ENCODE data around the gene UPP2.

The UPP2 gene

GRCh38 chr2:158101384-158101926 is at the start of gene UPP2:
TSS of gene UPP2 (plus strand) at chr2:158101876. CDS start at chr2:158102064, 188 bp downstream.
- DNase-seq (ENCODE audit: low read depth): no peak

GRCh38 chr2:158052761-158053160 is 48.9 kb upstream of the UPP2 start:
- DNase-seq (ENCODE audit: low read depth): no peak

GRCh38 chr2:158056875-158057274 is 44.8 kb upstream of the UPP2 start:
- DNase-seq (ENCODE audit: low read depth): no peak

GRCh38 chr2:158060160-158060834 is 41.4 kb upstream of the UPP2 start:
- DNase-seq (ENCODE audit: low read depth): no peak

GRCh38 chr2:158060835-158061435 is 40.7 kb upstream of the UPP2 start:
- DNase-seq (ENCODE audit: low read depth): peak; percentile 64

- no peak for DNase-seq (ENCODE audit: low read depth)
Measured at GRCh38 chr2:158061763-158062162, 39.9 kb upstream of the UPP2 start.

- no peak for DNase-seq (ENCODE audit: low read depth)
Measured at GRCh38 chr2:158066046-158066713, 35.5 kb upstream of the UPP2 start.

- DNase-seq (ENCODE audit: low read depth): no peak
Measured at GRCh38 chr2:158071018-158071417, 30.7 kb upstream of the UPP2 start.

- no peak for DNase-seq (ENCODE audit: low read depth)
Measured at GRCh38 chr2:158072361-158072760, 29.3 kb upstream of the UPP2 start.

GRCh38 chr2:158079672-158080071 is 22.0 kb upstream of the UPP2 start:
- peak; percentile 58 for DNase-seq (ENCODE audit: low read depth)

- no peak for DNase-seq (ENCODE audit: low read depth)
Measured at GRCh38 chr2:158088093-158088492, 13.6 kb upstream of the UPP2 start.

GRCh38 chr2:158089322-158089721 is 12.4 kb upstream of the UPP2 start:
- no peak for DNase-seq (ENCODE audit: low read depth)

- DNase-seq (ENCODE audit: low read depth): no peak
Measured at GRCh38 chr2:158091647-158092046, 10.0 kb upstream of the UPP2 start.

- DNase-seq (ENCODE audit: low read depth): no peak
Measured at GRCh38 chr2:158094487-158095092, 7.1 kb upstream of the UPP2 start.

GRCh38 chr2:158095269-158095668 is 6.4 kb upstream of the UPP2 start:
- no peak for DNase-seq (ENCODE audit: low read depth)

GRCh38 chr2:158095912-158096311 is 5.8 kb upstream of the UPP2 start:
- no peak for DNase-seq (ENCODE audit: low read depth)

GRCh38 chr2:158097481-158097880 is 4.2 kb upstream of the UPP2 start:
- no peak for DNase-seq (ENCODE audit: low read depth)

- no peak for DNase-seq (ENCODE audit: low read depth)
Measured at GRCh38 chr2:158098178-158098577, 3.5 kb upstream of the UPP2 start.

- peak; percentile 49 for DNase-seq (ENCODE audit: low read depth)
Measured at GRCh38 chr2:158099716-158100115, 2.0 kb upstream of the UPP2 start.

GRCh38 chr2:158100411-158100810 is 1.3 kb upstream of the UPP2 start:
- no peak for DNase-seq (ENCODE audit: low read depth)

- peak; percentile 58 for DNase-seq (ENCODE audit: low read depth)
Measured at GRCh38 chr2:158102446-158102845, 770 bp downstream of the UPP2 start.

- DNase-seq (ENCODE audit: low read depth): no peak
Measured at GRCh38 chr2:158103411-158104012, 1.8 kb downstream of the UPP2 start.
